Mesendoderm (in vitro differentiated cells): ENCODE results near the gene ZNF654.

Source experiments
- DNase-seq: peaks from one replicate; pipeline ENCODE4 v3.0.0; 2013
- H2AK5ac ChIP-seq: 2 replicates; pipeline ENCODE4 v1.6.1; 2013; ENCODE audit warnings: low read length, inconsistent platforms
- H2BK120ac ChIP-seq: 2 replicates; pipeline ENCODE4 v1.6.1; 2013; ENCODE audit warnings: low read depth, mild to moderate bottlenecking, low read length, moderate library complexity, mixed read lengths
- H2BK15ac ChIP-seq: replicated peaks from 2 replicates; pipeline ENCODE4 v1.6.1; 2013; ENCODE audit warnings: low read depth, mild to moderate bottlenecking, moderate library complexity
- H2BK5ac ChIP-seq: 2 replicates; pipeline ENCODE4 v1.6.1; 2013; ENCODE audit warnings: low read length, inconsistent platforms
- H3K18ac ChIP-seq: 2 replicates; pipeline ENCODE4 v1.6.1; 2013; ENCODE audit warnings: mild to moderate bottlenecking, low read length, mixed read lengths
- H3K23ac ChIP-seq: one replicate; pipeline ENCODE4 v1.6.1; 2013; ENCODE audit warnings: low read length
- H3K27ac ChIP-seq: 2 replicates; pipeline ENCODE4 v1.5.1; 2013; ENCODE audit warnings: low read depth, mild to moderate bottlenecking, inconsistent platforms, low read length, moderate library complexity
- H3K27me3 ChIP-seq: 2 replicates; pipeline ENCODE4 v1.6.1; 2013; ENCODE audit warnings: low read length, control low read depth, mild to moderate bottlenecking, inconsistent platforms; ENCODE audit not compliant: insufficient read depth, poor library complexity
- H3K36me3 ChIP-seq: 2 replicates; pipeline ENCODE4 v1.6.1; 2013; ENCODE audit warnings: low read length, inconsistent platforms; ENCODE audit not compliant: control insufficient read depth, insufficient read depth
- H3K4ac ChIP-seq: one replicate; pipeline ENCODE4 v1.6.1; 2013; ENCODE audit warnings: low read depth, mild to moderate bottlenecking, low read length, moderate library complexity
- H3K4me1 ChIP-seq: 2 replicates; pipeline ENCODE4 v1.6.1; 2013; ENCODE audit warnings: low read depth, low read length, inconsistent platforms; ENCODE audit not compliant: control insufficient read depth
- H3K4me2 ChIP-seq: 2 replicates; pipeline ENCODE4 v1.6.1; 2013; ENCODE audit warnings: low read length
- H3K4me3 ChIP-seq: 2 replicates; pipeline ENCODE4 v1.5.1; 2013; ENCODE audit warnings: mild to moderate bottlenecking, low read length
- H3K56ac ChIP-seq: one replicate; pipeline ENCODE4 v1.6.1; 2013; ENCODE audit warnings: low read length
- H3K79me1 ChIP-seq: 2 replicates; pipeline ENCODE4 v1.6.1; 2013; ENCODE audit warnings: low read length, inconsistent platforms
- H3K79me2 ChIP-seq: 2 replicates; pipeline ENCODE4 v1.6.1; 2013; ENCODE audit warnings: mild to moderate bottlenecking, low read length; ENCODE audit not compliant: control insufficient read depth, insufficient read depth
- H3K9ac ChIP-seq: 2 replicates; pipeline ENCODE4 v1.6.1; 2013; ENCODE audit warnings: low read length, inconsistent platforms
- H4K5ac ChIP-seq: one replicate; pipeline ENCODE4 v1.6.1; 2013; ENCODE audit warnings: low read length
- H4K8ac ChIP-seq: one replicate; pipeline ENCODE4 v1.6.1; 2013; ENCODE audit warnings: low read depth, mild to moderate bottlenecking, control low read depth, low read length, moderate library complexity
- WGBS: extraction: QIAGEN DNeasy Blood & Tissue Kit; methylation state at CpG from one replicate; pipeline ENCODE4 v1.1.7; 2013; ENCODE audit warnings: low lambda C conversion rate, missing lambda C conversion rate; ENCODE audit not compliant: insufficient coverage; ENCODE audit errors: extremely low coverage; 5-methylcytosine and 5-hydroxymethylcytosine counted together

ZNF654 gene

DNA sequence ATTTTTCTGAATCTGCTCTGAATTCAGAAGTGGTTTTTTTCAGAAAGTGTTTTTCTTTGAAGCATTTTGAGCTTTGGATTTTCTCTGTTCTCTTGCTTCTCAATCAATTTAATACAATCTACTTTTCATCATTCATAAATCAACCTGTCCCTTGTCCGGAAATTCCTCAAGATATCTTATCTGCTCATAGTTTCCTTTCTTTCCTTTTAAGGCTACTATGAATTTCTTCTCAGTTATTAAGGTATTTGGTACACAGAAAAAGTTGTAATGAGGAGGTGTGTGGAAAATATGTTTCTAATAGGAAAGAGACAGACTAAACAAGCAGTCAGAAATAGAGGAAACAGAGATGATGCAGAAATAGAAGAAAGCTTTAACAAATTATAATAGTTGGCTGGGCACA is 14.6 kb upstream of the ZNF654 start:
- H3K18ac ChIP-seq = no peak overlapping the region
- no peak overlapping the region for H3K4me3 ChIP-seq
- DNase-seq = no peak
- no peak overlapping the region for H3K4me2 ChIP-seq
- no peak overlapping the region for H2AK5ac ChIP-seq
- no peak overlapping the region for H3K56ac ChIP-seq
- H3K36me3 ChIP-seq = no peaks in the 10 kb centered on the region
- H3K4ac ChIP-seq = no peak overlapping the region
- no peak overlapping the region for H4K8ac ChIP-seq
- H3K79me1 ChIP-seq = no peaks in the 10 kb centered on the region
- H3K27me3 ChIP-seq = no peaks in the 10 kb centered on the region
- no peaks in the 10 kb centered on the region for H3K79me2 ChIP-seq
- H3K27ac ChIP-seq = no peak overlapping the region
- H2BK120ac ChIP-seq = no peak overlapping the region
- no peak overlapping the region for H3K23ac ChIP-seq
- H2BK5ac ChIP-seq = no peak overlapping the region
- H3K9ac ChIP-seq = no peak overlapping the region
- no CpG with 5 or more reads among the region's 1 CpG for WGBS
- no peak overlapping the region for H4K5ac ChIP-seq
- no peaks in the 10 kb centered on the region for H3K4me1 ChIP-seq
- H2BK15ac ChIP-seq = no peak overlapping the region

- H3K36me3 ChIP-seq = no peaks in the 10 kb centered on the region
- H2BK5ac ChIP-seq = no peak overlapping the region
- no peak overlapping the region for H3K9ac ChIP-seq
- H3K23ac ChIP-seq = no peak overlapping the region
- no peak overlapping the region for H2BK120ac ChIP-seq
- H3K79me1 ChIP-seq = no peaks in the 10 kb centered on the region
- no peak overlapping the region for H4K8ac ChIP-seq
- H3K79me2 ChIP-seq = no peaks in the 10 kb centered on the region
- H3K27ac ChIP-seq = no peak overlapping the region
- no peak overlapping the region for H3K4me2 ChIP-seq
- no peak overlapping the region for H3K4me3 ChIP-seq
- H2BK15ac ChIP-seq = no peak overlapping the region
- no peaks in the 10 kb centered on the region for H3K27me3 ChIP-seq
- H3K4ac ChIP-seq = no peak overlapping the region
- H4K5ac ChIP-seq = no peak overlapping the region
- no CpG with 5 or more reads among the region's 5 CpGs for WGBS
- no peaks in the 10 kb centered on the region for H3K4me1 ChIP-seq
- no peak for DNase-seq
- H3K18ac ChIP-seq = no peak overlapping the region
- no peak overlapping the region for H2AK5ac ChIP-seq
- no peak overlapping the region for H3K56ac ChIP-seq
Measured at GRCh38 chr3:88046766-88047165, 12.3 kb upstream of the ZNF654 start.

- no peaks in the 10 kb centered on the region for H3K4me1 ChIP-seq
- H4K8ac ChIP-seq = no peak overlapping the region
- H3K27me3 ChIP-seq = no peaks in the 10 kb centered on the region
- peaks cover 7% of the 10 kb centered on the region for H3K79me1 ChIP-seq
- peak overlapping the region; percentile 76 for H3K9ac ChIP-seq
- H2BK120ac ChIP-seq = no peak overlapping the region
- H3K4me3 ChIP-seq = peak overlapping the region; percentile 63
- H3K79me2 ChIP-seq = peaks cover 23% of the 10 kb centered on the region
- H3K36me3 ChIP-seq = peaks cover 2% of the 10 kb centered on the region
- H3K23ac ChIP-seq = no peak overlapping the region
- H3K4ac ChIP-seq = peak overlapping the region; percentile 87
- peak overlapping the region; percentile 92 for H3K18ac ChIP-seq
- H3K56ac ChIP-seq = peak overlapping the region; percentile 81
- no peak overlapping the region for H4K5ac ChIP-seq
- no peak overlapping the region for H2BK15ac ChIP-seq
- H2BK5ac ChIP-seq = no peak overlapping the region
- H3K27ac ChIP-seq = no peak overlapping the region
- peak overlapping the region; percentile 51 for H3K4me2 ChIP-seq
- no CpG with 5 or more reads among the region's 16 CpGs for WGBS
- no peak overlapping the region for H2AK5ac ChIP-seq
- DNase-seq = peak; percentile 36
Measured at GRCh38 chr3:88057630-88058305, 1.3 kb upstream of the ZNF654 start.

GRCh38 chr3:88058306-88058580 is 812 bp upstream of the ZNF654 start:
- peak overlapping the region; percentile 88 for H3K9ac ChIP-seq
- H3K56ac ChIP-seq = peak overlapping the region; percentile 95
- H2BK120ac ChIP-seq = no peak overlapping the region
- no peak overlapping the region for H2BK5ac ChIP-seq
- H3K27me3 ChIP-seq = no peaks in the 10 kb centered on the region
- H4K8ac ChIP-seq = no peak overlapping the region
- peaks cover 2% of the 10 kb centered on the region for H3K36me3 ChIP-seq
- no peaks in the 10 kb centered on the region for H3K4me1 ChIP-seq
- H4K5ac ChIP-seq = no peak overlapping the region
- H3K23ac ChIP-seq = no peak overlapping the region
- peak overlapping the region; percentile 89 for H3K27ac ChIP-seq
- H2BK15ac ChIP-seq = no peak overlapping the region
- peak overlapping the region; percentile 92 for H3K18ac ChIP-seq
- peak overlapping the region; percentile 70 for H3K4me3 ChIP-seq
- peak overlapping the region; percentile 51 for H3K4me2 ChIP-seq
- no peak overlapping the region for H2AK5ac ChIP-seq
- no peak overlapping the region for H3K4ac ChIP-seq
- no CpG with 5 or more reads among the region's 24 CpGs for WGBS
- no peak for DNase-seq
- H3K79me2 ChIP-seq = peaks cover 27% of the 10 kb centered on the region
- H3K79me1 ChIP-seq = peaks cover 7% of the 10 kb centered on the region

DNA sequence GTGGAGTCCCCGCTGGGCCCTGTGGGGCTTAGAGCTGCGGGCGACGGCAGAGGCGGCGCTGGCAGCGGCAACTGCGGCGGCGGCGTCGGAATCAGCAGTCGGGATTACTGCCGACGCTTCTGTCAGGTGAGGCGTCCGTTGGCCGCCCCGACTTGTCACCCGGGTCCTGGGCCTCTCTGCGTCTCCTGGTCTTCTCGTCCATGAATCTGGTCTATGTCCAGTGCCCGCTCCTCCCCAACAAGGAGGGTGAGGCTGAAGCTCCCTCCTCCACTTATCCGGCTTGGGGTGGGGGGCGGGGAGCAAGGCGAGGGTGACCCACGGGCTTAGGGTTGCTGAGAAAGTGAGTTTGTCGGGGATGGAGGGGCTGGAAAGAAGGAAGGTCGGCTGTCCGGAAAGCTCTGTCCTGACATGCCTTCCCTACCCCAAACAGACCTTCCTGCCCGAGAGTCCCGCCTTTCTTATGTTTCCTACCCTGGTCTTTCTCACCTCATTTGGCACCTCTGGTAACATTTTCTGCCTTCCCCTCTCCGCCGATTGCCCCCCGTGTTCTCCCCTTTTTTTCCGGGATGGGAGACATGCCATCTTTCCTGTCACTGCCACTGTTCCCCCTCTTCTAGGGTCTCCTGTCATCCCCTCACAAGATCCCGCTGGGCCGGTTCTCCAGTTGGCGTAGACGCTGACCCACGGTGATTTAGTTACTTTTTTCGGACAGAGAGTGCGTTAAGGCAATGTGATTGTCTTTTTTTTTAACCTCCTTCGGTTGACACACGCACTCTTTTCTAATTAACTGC is 520 bp downstream of the ZNF654 start:
- Histone ChIP-seq H3K79me2 (peaks cover 33% of the 10 kb centered on the region), H2BK5ac (peak overlapping the region; percentile 46), H3K79me1 (peaks cover 7% of the 10 kb centered on the region), H3K23ac (peak overlapping the region; percentile 8), H2AK5ac (no peak overlapping the region), H3K4ac (no peak overlapping the region), H3K27me3 (no peaks in the 10 kb centered on the region), H3K4me3 (peak overlapping the region; percentile 94), H3K36me3 (peaks cover 2% of the 10 kb centered on the region), H3K4me2 (peak overlapping the region; percentile 88), H3K27ac (peak overlapping the region; percentile 86), H3K56ac (peak overlapping the region; percentile 93), H3K18ac (peak overlapping the region; percentile 77), H2BK120ac (no peak overlapping the region), H3K9ac (peak overlapping the region; percentile 88), H3K4me1 (no peaks in the 10 kb centered on the region), H4K5ac (no peak overlapping the region), H4K8ac (no peak overlapping the region), H2BK15ac (no peak overlapping the region)
- DNase-seq = peak; percentile 54
- WGBS = no CpG with 5 or more reads among the region's 45 CpGs
